GM12872 (cell line): ENCODE data around the gene ATG16L1.

Experiments used
- TF ChIP-seq, protein P1 (sequence below): IDR thresholded peaks from 3 replicates; pipeline ENCODE4 v1.5.1; 2011; ENCODE audit warnings: low read depth, mild to moderate bottlenecking, low read length, moderate library complexity; ENCODE audit not compliant: insufficient read depth

Gene ATG16L1

DNA sequence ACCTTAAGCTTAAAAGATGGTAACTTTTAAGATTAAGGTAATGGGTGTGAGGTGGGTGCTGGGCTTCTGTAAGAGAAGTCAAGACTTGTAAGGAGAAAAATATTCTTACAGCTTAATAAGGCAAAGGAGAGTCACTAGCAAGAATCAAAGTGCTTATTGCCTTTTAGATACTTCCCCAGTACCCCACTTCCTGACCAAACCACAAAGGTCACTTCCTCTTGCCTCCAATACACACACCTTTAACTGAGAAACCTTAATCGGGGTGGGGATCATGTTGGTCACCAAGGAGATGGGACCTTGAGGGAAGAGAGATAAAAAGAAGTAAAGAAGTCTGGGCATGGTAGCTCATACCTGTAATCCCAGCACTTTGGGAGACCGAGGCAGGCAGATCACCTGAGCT is 10.6 kb upstream of the ATG16L1 start:
- TF ChIP-seq, protein P1, sequence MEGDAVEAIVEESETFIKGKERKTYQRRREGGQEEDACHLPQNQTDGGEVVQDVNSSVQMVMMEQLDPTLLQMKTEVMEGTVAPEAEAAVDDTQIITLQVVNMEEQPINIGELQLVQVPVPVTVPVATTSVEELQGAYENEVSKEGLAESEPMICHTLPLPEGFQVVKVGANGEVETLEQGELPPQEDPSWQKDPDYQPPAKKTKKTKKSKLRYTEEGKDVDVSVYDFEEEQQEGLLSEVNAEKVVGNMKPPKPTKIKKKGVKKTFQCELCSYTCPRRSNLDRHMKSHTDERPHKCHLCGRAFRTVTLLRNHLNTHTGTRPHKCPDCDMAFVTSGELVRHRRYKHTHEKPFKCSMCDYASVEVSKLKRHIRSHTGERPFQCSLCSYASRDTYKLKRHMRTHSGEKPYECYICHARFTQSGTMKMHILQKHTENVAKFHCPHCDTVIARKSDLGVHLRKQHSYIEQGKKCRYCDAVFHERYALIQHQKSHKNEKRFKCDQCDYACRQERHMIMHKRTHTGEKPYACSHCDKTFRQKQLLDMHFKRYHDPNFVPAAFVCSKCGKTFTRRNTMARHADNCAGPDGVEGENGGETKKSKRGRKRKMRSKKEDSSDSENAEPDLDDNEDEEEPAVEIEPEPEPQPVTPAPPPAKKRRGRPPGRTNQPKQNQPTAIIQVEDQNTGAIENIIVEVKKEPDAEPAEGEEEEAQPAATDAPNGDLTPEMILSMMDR, result no peak

DNA sequence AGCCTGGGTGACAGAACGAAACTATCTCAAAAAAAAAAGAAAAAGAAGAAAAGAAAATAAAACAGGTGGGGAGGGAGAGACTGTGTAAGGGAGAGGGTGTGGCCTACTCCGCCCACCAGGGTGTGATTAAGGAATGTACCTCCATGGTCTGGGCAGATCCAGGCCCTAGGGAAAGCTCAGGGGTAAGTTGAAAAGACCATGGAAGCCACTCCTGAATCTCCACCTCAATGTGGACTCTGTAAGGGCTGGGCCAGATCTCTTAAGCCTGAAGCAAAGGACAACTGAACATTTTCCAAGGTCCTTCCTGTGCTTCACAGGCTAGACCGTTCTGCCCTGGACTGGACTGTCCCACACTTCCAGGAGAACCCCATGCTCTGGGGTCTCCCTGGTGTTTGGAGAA is 9.7 kb upstream of the ATG16L1 start:
- TF ChIP-seq, protein P1, result no peak

DNA sequence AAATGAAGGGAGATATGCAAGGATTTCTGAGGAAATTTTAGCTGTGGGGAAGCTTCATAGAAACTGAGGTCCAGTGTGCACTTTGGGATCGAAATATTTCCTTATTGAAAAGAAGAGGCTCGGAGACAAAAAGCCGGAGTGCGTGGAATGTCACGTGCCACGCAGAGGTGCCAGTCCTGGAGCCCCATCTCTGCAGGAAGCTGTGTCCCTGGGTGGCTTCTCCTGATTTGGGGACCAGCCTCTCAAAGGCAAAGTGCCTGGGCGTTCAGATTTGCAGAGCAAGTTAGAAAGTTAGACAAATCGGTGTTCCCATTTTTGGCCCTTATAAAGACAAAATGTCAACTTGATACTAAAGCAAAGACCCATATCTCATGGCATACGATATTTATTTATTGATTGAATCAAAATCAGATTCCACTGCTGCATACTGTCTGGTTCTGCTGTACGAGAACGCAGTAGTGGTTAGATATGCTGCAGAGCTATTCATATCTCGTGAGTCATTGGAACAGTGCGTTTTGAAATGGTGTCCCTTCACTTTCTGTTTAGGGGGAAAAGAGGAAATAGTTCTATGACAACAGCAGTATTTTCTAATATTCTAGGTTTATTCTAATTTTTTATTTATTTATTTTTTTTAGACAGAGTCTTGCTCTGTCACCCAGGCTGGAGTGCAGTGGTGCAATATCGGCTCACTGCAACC is 9.1 kb upstream of the ATG16L1 start:
- TF ChIP-seq, protein P1, result no peak

DNA sequence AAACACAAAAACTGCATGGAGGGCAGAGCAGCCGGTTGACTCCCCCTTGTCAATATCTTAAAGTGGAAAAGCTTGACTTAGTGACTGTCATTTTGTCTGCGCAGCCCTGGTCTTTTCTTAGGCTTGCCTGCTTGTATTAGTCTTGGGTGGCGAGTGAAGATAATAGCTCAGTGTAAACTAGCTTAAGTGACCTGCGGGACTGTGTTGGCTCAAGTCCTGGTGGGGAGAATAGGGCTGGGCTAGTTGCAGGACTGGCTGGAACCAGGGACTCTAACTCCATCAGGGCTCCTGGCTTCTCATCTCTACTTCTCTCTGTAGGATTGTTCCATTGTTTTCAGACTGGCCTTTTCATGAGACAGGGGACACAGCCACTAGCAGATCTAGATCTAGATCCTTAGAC is 8.1 kb upstream of the ATG16L1 start:
- TF ChIP-seq, protein P1, result no peak

DNA sequence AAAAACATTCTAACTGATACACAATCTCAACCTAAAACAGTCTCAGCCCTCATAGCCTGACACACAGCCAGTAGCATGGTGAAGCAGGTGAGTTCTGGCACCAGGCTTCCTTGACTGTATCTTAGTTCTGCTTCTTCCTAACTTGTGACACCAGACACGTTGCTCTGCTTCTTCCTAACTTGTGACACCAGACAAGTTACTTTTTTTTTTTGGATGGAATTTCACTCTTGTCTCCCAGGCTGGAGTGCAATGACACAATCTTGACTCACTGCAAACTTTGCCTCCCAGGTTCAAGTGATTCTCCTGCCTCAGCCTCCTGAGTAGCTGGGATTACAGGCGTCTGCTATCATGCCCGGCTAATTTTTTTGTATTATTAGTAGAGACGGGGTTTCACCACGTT is 6.7 kb upstream of the ATG16L1 start:
- TF ChIP-seq, protein P1, result no peak

DNA sequence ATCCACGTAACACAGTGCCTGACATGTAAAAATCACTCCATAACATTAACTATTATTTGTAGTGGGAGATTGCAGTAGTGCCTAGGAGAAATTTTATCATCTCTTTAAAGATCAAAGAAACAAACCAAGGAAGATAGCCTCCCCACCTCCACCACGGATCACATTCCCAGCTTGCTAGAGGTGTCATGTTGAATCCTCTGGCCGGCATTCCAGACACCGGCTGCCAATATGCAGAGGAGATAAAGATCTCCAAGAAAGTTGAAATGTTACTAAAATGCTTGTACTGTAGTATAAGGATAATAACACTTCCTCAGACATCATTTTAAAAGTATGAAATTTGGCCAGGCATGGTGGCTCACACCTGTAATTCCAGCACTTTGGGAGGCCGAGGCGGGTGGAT is 6.1 kb upstream of the ATG16L1 start:
- TF ChIP-seq, protein P1, result no peak

DNA sequence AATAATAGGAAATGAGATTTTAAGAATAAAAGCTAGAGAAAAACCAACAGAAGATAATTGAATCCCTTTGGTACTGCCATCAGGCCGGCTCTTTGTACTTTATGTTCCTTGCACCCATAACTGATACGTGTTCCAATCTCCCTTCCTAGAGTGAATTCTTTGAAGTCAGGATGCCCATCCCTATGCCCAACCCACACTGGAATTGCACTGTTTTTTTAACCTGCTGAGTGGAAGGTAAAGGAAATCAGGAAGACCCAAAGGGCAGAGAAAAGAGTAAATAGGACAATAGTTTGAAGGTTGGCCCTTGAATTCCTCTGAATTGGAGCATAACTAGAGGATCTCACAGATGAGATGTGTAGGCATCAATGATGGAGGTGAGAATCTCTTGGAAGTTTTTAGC is 4.4 kb upstream of the ATG16L1 start:
- TF ChIP-seq, protein P1, result no peak

DNA sequence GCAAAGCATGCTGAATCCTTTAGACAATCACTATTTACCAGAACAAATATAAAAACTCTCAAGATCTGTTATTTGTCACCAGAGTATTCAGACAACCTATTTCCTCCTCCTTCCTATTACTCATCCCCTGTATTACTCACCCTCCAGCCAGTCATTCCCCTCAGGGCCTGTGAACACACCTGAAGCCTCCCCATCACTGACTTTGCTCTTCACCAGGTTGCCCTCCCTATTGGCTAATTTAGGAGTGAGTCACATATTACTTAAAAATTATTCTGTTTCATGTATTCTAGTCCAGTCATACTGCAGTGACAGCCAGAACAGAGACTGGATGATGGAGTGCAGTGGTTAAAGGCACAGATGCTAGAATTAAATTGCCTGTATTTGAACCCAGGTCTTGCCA is 3.7 kb upstream of the ATG16L1 start:
- TF ChIP-seq, protein P1, result no peak
